ENCODE results near the gene JAKMIP1.

Gene JAKMIP1

DNA sequence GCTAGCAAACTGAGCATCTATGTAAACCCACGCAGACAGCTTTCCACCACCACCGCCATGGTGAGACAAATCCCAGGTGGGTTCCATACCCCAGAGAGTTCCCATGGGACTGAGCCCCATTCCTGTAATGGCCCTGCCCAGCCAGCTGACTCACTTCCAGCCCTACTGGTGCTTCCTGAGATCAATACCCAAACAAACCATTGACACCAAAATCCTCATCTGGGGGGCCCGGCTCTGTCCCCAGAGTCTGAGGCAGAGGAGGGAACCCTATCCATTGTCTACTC is 30.1 kb upstream of the JAKMIP1 start:
- Mint-ChIP-seq H3K36me3 (ENCODE audit: low read depth) (no peaks in the 10 kb centered on the region), H3K4me3 (no peak overlapping the region), H3K4me1 (no peaks in the 10 kb centered on the region), H3K27me3 (ENCODE audit: low read depth, poor library complexity) (peaks cover 15% of the 10 kb centered on the region), H3K27ac (no peak overlapping the region), H3K9me3 (no peaks in the 10 kb centered on the region)
- no peak for DNase-seq
- no peak for TF ChIP-seq CTCF (IDR thresholded peaks at IDR 0.05)

GRCh38 chr4:6229671-6230501 is 29.5 kb upstream of the JAKMIP1 start:
- TF ChIP-seq CTCF (IDR thresholded peaks at IDR 0.05): no peak
- H3K4me1 Mint-ChIP-seq: no peaks in the 10 kb centered on the region
- peaks cover 20% of the 10 kb centered on the region for H3K27me3 Mint-ChIP-seq (ENCODE audit: low read depth, poor library complexity)
- H3K27ac Mint-ChIP-seq: no peak overlapping the region
- H3K9me3 Mint-ChIP-seq: no peaks in the 10 kb centered on the region
- no peak overlapping the region for H3K4me3 Mint-ChIP-seq
- no peak for DNase-seq
- H3K36me3 Mint-ChIP-seq (ENCODE audit: low read depth): no peaks in the 10 kb centered on the region

DNA sequence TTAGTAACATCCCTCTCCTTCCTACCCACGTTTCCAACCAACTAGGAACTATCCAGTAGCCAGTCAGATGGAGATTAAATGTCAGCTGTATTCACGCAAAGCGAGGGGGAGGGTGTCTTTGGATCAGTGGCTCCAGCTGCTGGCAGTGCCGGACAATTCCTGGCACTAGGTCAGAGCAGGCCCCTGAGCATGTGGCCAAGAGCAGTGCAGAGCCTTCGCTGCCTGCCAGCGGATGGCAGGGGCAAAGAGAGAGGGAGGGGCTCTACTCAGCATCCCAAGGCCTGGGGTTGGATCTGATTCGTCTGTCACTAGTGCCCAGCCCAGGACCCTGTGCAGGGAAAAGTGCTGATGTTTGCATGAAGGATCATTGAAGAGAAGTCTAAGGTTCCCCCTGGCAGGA is 28.7 kb upstream of the JAKMIP1 start:
- Mint-ChIP-seq H3K27me3 (ENCODE audit: low read depth, poor library complexity) (peaks cover 26% of the 10 kb centered on the region), H3K9me3 (no peaks in the 10 kb centered on the region), H3K27ac (no peak overlapping the region), H3K36me3 (ENCODE audit: low read depth) (no peaks in the 10 kb centered on the region), H3K4me3 (no peak overlapping the region), H3K4me1 (no peaks in the 10 kb centered on the region)
- no peak for TF ChIP-seq CTCF (IDR thresholded peaks at IDR 0.05)
- DNase-seq: no peak

GRCh38 chr4:6228158-6229067 is 28.1 kb upstream of the JAKMIP1 start:
- no peak overlapping the region for H3K4me3 Mint-ChIP-seq
- peaks cover 33% of the 10 kb centered on the region for H3K27me3 Mint-ChIP-seq (ENCODE audit: low read depth, poor library complexity)
- no peak for TF ChIP-seq CTCF (IDR thresholded peaks at IDR 0.05)
- no peak overlapping the region for H3K27ac Mint-ChIP-seq
- no peaks in the 10 kb centered on the region for H3K36me3 Mint-ChIP-seq (ENCODE audit: low read depth)
- no peak for DNase-seq
- H3K4me1 Mint-ChIP-seq: no peaks in the 10 kb centered on the region
- no peaks in the 10 kb centered on the region for H3K9me3 Mint-ChIP-seq

DNA sequence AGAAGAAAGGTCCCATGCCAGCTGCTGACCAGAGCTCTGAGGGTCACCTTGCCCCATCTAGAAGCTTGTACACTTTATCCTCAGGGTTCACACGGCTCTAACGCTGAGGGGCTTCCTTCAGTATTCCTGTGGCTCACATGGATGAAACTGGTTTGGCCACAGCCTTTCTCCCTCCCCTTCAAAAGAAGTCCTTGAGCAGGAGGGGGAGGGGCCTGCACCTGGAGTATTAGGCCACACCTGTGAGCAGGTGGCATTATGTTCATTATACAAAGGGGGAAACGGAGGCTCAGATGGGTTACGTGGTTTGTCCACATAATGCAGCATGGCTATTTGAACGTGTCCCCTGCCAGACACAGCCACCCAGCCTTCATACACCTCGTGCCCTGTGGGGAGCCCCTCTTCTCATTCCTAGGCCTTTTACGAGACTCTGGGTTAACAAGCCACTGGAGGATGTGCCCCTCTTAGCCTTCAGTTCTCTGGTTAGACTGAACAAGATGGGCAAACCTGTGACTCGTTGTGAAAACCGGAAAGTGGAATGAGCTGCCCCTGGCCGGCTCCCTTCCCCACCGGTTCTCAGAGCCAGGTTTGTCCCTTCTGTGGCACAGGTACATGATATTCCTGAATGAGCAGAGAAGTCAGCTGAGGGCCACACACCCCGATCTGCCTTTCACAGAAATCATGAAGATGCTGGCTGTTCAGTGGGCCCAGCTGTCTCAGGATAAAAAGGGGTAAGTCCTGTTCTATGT is 27.2 kb upstream of the JAKMIP1 start:
- no peak overlapping the region for H3K4me3 Mint-ChIP-seq
- H3K36me3 Mint-ChIP-seq (ENCODE audit: low read depth): no peaks in the 10 kb centered on the region
- H3K9me3 Mint-ChIP-seq: peaks cover 1% of the 10 kb centered on the region
- H3K27me3 Mint-ChIP-seq (ENCODE audit: low read depth, poor library complexity): peaks cover 41% of the 10 kb centered on the region
- no peak for DNase-seq
- H3K27ac Mint-ChIP-seq: no peak overlapping the region
- TF ChIP-seq CTCF (IDR thresholded peaks at IDR 0.05): no peak
- H3K4me1 Mint-ChIP-seq: no peaks in the 10 kb centered on the region
